ENCODE results near the gene PARD3. TPM values are rescaled to one million over a fixed set of nuclear protein-coding genes. Genes with fewer than 3 reads are reported as not detected.

The PARD3 gene
- total RNA-seq, 1 experiment from 2014 or later, result 51.8 TPM

DNA sequence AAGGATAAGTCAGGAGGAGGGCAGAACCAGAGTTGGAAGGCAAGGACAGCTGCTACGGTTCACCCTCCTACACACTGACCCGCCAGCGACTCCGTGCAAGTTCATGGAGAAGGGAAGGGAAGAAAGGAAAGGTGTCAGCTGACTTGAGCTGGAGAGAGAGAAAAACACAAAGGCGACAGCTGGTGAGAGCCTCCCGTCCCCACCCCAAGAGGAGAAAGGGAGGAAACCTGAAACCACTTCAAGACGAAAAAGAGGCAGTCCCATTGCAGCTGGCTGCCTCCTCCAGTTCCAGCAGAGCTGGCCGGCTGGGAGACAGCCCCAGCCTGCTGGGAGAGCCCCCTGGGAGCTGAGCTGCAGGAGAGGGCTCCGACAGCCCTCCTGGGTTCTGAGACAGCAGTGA is 75.2 kb downstream of the PARD3 start:
- Mint-ChIP-seq H3K4me3 (peak overlapping the region; percentile 63), H3K27ac (peak overlapping the region; percentile 99), H3K27me3 (ENCODE audit: low read depth) (no peaks in the 10 kb centered on the region), H3K4me1 (peaks cover 66% of the 10 kb centered on the region), H3K9me3 (no peaks in the 10 kb centered on the region), H3K36me3 (no peaks in the 10 kb centered on the region)
- ATAC-seq (peak; percentile 89), DNase-seq (ENCODE audit: low spot score) (peak; percentile 73)
- ChIA-PET POLR2A (interaction anchor here (1.4 to 2.4 kb wide), 2 partner anchors 42 to 75 kb away, joined by 3 to 11 read pairs; partner anchors contain the start of gene PARD3), CTCF (interaction anchor here (1.0 to 2.0 kb wide), 7 partner anchors 13 to 225 kb away, joined by 3 to 10 read pairs (median 3); no protein-coding TSS in a partner anchor)
- TF ChIP-seq ZNF671 (CRISPR knock-in tag; IDR thresholded peaks at IDR 0.05) (no peak), CBFB (CRISPR knock-in tag; IDR thresholded peaks at IDR 0.05; ENCODE audit: low read depth) (peak; percentile 42; the same call in 1 of the 2 replicates), ATF1 (CRISPR knock-in tag; IDR thresholded peaks at IDR 0.05) (no peak), ETV6 (CRISPR knock-in tag; IDR thresholded peaks at IDR 0.05) (0 out of 2 replicates have a peak, but pooled peaks have one; percentile 12), GRHL2 (CRISPR knock-in tag; IDR thresholded peaks at IDR 0.05; ENCODE audit: insufficient replicate concordance, severe bottlenecking) (no peak), USF2 (CRISPR knock-in tag; IDR thresholded peaks at IDR 0.05) (peak; percentile 84), ESRRA (CRISPR knock-in tag; IDR thresholded peaks at IDR 0.05; ENCODE audit: borderline replicate concordance) (no peak), TEAD1 (CRISPR knock-in tag; IDR thresholded peaks at IDR 0.05) (no peak), PRDM15 (CRISPR knock-in tag; IDR thresholded peaks at IDR 0.05) (no peak), E2F5 (CRISPR knock-in tag; IDR thresholded peaks at IDR 0.05) (no peak), ATF2 (CRISPR knock-in tag; IDR thresholded peaks at IDR 0.05; ENCODE audit: borderline replicate concordance, low read depth) (no peak), JAZF1 (CRISPR knock-in tag; IDR thresholded peaks at IDR 0.05) (no peak), FOXP1 (CRISPR knock-in tag; IDR thresholded peaks at IDR 0.05; ENCODE audit: borderline replicate concordance) (no peak), CREM (CRISPR knock-in tag; IDR thresholded peaks at IDR 0.05) (no peak), ZNF423 (CRISPR knock-in tag; IDR thresholded peaks at IDR 0.05) (peak; percentile 96), SMAD4 (CRISPR knock-in tag; IDR thresholded peaks at IDR 0.05) (no peak), ZNF512 (CRISPR knock-in tag; IDR thresholded peaks at IDR 0.05; ENCODE audit: borderline replicate concordance) (no peak), HMGXB4 (CRISPR knock-in tag; IDR thresholded peaks at IDR 0.05) (no peak), RELA (CRISPR knock-in tag; IDR thresholded peaks at IDR 0.05; ENCODE audit: borderline replicate concordance) (no peak), ZNF263 (CRISPR knock-in tag; IDR thresholded peaks at IDR 0.05; ENCODE audit: low read depth) (no peak), JUN (CRISPR knock-in tag; IDR thresholded peaks at IDR 0.05) (no peak), MYBL2 (CRISPR knock-in tag; IDR thresholded peaks at IDR 0.05) (no peak), SOX15 (CRISPR knock-in tag; IDR thresholded peaks at IDR 0.05) (no peak), PRRX2 (CRISPR knock-in tag; IDR thresholded peaks at IDR 0.05) (no peak), NFYB (CRISPR knock-in tag; conservative IDR thresholded peaks at IDR 0.05; ENCODE audit: low read depth) (no peak)
- TF ChIP-seq, protein P1, sequence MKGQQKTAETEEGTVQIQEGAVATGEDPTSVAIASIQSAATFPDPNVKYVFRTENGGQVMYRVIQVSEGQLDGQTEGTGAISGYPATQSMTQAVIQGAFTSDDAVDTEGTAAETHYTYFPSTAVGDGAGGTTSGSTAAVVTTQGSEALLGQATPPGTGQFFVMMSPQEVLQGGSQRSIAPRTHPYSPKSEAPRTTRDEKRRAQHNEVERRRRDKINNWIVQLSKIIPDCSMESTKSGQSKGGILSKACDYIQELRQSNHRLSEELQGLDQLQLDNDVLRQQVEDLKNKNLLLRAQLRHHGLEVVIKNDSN (CRISPR knock-in tag; IDR thresholded peaks at IDR 0.05), result peak; percentile 87
